Erythroblast (primary cell): ENCODE measurements around the gene KCTD16.

Experiments used
- GATA1 ChIP-seq: IDR thresholded peaks from 2 replicates; pipeline ENCODE4 v1.6.1; 2011; ENCODE audit warnings: low read depth, mild to moderate bottlenecking, control low read depth, low read length, moderate library complexity
- POLR2A ChIP-seq: IDR thresholded peaks from 2 replicates; pipeline ENCODE4 v1.6.1; 2011; ENCODE audit warnings: mild to moderate bottlenecking, low read length

- TF ChIP-seq POLR2A = no peak
- TF ChIP-seq GATA1 = no peak
Measured at GRCh38 chr5:144460600-144460999, 289.9 kb downstream of the KCTD16 start.
